Measurements from ENCODE around the gene TMEM117.
"Not testable (repeated sequence)": the region's sequence is repeated elsewhere in the genome, so short reads cannot be mapped to it uniquely, and the experiment has no call there.

Gene TMEM117

DNA sequence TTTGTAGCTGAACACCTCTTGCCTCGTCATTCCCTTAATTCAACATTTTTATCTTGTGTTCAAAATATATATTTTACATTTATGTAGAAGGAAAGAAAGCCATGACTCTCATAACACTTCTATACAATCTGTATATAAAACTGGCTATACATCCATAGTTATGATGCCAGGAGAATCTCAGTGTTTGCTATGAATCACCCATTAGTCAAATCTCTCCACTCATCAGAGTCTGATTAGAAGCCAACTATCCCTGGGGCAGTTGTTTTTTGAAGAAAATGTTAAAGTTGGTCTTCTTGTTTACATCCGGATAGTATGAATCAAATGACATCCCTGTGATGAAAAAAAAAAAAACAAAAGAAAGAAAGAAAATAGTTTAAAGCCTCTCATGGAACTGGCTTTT is 536.4 kb downstream of the TMEM117 start:
- Mint-ChIP-seq H3K4me1 (no peaks in the 10 kb centered on the region), H3K27me3 (no peaks in the 10 kb centered on the region), H3K27ac (no peak overlapping the region), H3K4me3 (no peak overlapping the region), H3K9me3 (no peaks in the 10 kb centered on the region)
- DNase-seq (no peak), ATAC-seq (no peak)

DNA sequence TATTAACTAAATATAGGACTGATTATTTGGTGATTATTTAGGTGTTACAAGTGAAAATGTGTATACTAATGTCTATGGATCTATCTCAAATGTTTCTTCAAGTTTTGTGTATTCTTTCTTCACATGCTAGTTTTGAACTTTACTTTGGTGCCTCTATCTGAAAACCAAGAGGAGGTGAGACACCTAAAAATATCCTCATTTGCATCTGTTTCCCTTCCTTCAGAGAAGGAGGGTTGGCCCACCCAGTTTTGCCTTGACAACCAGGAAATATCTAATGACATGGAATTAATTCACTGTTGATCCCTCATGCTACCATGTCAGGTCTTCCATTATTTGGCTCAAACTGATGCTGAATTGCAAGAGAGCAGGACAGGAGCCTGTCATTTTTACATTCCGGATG is 539.8 kb downstream of the TMEM117 start:
- no peaks in the 10 kb centered on the region for H3K9me3 Mint-ChIP-seq
- H3K4me1 Mint-ChIP-seq: no peaks in the 10 kb centered on the region
- no peak for DNase-seq
- no peaks in the 10 kb centered on the region for H3K27me3 Mint-ChIP-seq
- H3K4me3 Mint-ChIP-seq: no peak overlapping the region
- ATAC-seq: no peak
- H3K27ac Mint-ChIP-seq: no peak overlapping the region

DNA sequence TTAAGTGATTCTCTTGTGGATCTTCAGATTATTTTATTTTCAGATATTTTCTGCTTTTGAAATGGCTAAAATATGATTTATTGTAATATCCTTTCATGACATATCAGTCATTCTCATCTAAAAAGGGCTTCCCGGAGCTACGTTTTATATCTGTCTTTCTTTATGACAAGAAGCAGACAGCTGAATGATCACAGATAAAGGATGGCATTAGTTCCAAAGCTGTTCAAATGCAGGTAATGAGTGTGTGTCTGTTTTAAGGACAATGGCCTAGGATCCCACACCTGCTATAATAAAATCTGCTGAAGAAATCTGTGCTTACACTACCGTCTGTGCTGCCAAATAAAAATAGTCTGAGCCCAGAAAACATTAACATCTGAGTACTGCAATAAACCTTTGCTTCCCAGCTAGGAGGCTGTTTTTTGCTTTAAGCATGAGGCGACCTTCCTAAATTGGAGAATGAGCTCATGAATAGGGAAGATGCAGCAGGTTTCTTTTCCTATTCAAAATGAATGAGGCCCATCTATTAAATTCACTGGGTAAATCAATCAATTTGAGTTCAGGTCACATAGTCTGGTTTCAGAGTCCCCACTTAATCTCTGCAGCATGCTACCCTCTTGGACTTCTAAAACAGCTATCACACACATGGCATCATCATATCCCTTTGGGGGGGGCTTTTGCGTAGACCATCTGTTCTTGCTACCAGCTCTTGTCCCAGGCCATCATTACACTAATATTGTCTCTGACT is 541.7 kb downstream of the TMEM117 start:
- Mint-ChIP-seq H3K27me3 (no peaks in the 10 kb centered on the region), H3K27ac (no peak overlapping the region), H3K4me3 (no peak overlapping the region), H3K4me1 (no peaks in the 10 kb centered on the region), H3K9me3 (no peaks in the 10 kb centered on the region)
- DNase-seq (no peak), ATAC-seq (no peak)

DNA sequence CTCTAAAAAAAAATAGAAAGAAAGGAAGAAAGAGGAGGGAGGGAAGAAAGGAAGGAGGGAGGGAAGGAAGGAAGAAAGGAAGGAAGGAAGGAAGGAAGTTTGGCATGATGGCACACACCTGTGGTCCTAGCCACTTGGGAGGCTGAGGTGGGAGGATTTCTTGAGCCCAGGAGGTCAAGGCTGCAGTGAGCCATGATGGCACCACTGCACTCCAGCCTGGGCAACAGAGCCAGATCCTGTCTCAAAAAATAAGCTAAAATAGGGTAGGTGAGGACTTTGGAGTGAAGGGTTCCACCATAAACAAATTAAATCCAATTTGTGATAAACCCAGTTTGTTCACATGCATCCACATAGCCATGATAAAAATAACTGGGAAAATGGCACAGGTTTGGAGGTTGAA is 543.2 kb downstream of the TMEM117 start:
- not testable (repeated sequence) for H3K4me1 Mint-ChIP-seq, H3K27me3 Mint-ChIP-seq, H3K9me3 Mint-ChIP-seq, DNase-seq, ATAC-seq, H3K4me3 Mint-ChIP-seq
- H3K27ac Mint-ChIP-seq: peak overlapping the region in 1 of 2 donors; percentile 91

DNA sequence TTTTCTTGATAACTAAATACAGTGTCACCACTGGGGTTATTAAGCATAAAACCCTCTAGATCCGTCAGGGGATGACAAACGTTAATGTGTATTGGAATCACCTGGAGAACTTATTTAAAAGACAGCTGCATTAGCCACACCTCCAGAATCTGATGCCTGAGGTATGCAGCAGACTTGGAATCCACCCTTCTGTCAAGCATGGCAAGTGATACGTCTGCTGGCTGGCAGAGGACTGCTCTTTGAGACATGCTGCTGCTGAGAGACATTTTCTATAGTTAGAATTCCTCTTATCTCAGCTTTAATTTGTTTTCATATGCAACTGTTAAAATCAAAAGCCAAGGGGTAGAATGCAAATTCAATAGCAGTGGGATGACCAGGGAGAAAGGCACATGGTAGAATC is 544.0 kb downstream of the TMEM117 start:
- no peaks in the 10 kb centered on the region for H3K4me1 Mint-ChIP-seq
- ATAC-seq: no peak
- no peak overlapping the region for H3K27ac Mint-ChIP-seq

DNA sequence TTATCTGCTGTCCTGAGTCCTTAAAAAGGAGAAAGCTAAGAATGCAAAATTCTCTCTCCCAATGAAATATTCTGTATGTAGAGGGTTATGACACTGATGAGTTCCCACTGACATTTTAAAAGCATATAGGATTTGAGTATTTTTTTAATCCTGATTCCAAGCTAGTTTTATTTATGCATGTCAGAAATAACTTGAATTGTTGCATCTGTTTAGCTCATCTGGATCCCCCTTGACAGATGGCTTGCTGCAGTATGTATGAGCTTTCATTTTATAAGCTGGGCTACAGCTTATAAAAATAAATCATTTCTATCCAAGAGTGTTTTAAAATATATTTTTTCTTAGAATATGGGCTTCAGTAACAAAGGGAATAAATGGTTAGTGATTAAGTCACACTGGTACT is 545.0 kb downstream of the TMEM117 start:
- Mint-ChIP-seq H3K27me3 (no peaks in the 10 kb centered on the region), H3K27ac (no peak overlapping the region), H3K4me3 (no peak overlapping the region), H3K9me3 (no peaks in the 10 kb centered on the region), H3K4me1 (no peaks in the 10 kb centered on the region)
- ATAC-seq: no peak
- no peak for DNase-seq

More for the DNA sequence above, 544.0 kb downstream of the TMEM117 start:
- Mint-ChIP-seq H3K4me3 (no peak overlapping the region), H3K27me3 (no peaks in the 10 kb centered on the region), H3K9me3 (no peaks in the 10 kb centered on the region)
- no peak for DNase-seq

DNA sequence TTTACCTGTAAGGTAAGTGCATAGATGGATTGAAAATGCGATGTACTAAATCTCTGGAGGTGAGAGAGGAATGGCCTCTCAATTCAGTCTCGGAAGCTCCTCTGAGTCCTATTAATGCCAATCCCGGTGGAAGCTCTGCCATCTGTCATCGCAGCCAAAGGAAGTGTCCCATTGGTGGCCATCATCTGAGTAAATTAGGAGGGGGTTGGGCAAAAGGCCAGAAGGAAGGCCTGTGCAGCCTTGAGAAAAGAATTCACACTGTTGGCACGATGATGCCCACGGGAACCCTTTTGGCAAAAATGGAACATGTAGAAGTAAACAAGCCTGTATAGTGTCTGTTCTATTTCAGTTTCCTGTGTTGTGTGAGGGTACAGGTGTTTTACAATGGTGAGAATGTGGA is 545.5 kb downstream of the TMEM117 start:
- no peak overlapping the region for H3K27ac Mint-ChIP-seq
- no peak overlapping the region for H3K4me3 Mint-ChIP-seq
- H3K4me1 Mint-ChIP-seq: no peaks in the 10 kb centered on the region
- no peaks in the 10 kb centered on the region for H3K27me3 Mint-ChIP-seq
- ATAC-seq (no peak), DNase-seq (no peak)
- no peaks in the 10 kb centered on the region for H3K9me3 Mint-ChIP-seq

DNA sequence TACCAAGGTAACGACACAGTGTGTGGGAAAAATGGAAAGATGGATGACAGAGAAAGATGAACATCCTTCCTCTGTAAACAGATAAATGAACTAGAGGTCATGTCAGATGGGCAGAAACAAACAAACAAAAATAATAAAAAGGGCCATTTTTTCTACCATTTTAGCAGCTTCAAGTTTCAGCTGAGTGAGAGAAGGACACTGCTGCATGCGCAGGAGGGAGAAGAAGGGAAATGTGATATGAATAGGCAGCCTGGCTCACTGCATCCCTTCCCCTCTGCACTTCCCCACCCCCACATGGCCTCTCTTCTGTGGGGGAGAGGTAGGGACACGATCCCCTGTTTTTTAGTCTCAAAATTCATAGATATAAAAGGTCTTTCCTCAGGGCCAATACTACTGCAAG is 548.3 kb downstream of the TMEM117 start:
- Mint-ChIP-seq H3K9me3 (no peaks in the 10 kb centered on the region), H3K27ac (no peak overlapping the region), H3K4me3 (no peak overlapping the region), H3K27me3 (no peaks in the 10 kb centered on the region), H3K4me1 (no peaks in the 10 kb centered on the region)
- DNase-seq: no peak
- ATAC-seq: no peak

DNA sequence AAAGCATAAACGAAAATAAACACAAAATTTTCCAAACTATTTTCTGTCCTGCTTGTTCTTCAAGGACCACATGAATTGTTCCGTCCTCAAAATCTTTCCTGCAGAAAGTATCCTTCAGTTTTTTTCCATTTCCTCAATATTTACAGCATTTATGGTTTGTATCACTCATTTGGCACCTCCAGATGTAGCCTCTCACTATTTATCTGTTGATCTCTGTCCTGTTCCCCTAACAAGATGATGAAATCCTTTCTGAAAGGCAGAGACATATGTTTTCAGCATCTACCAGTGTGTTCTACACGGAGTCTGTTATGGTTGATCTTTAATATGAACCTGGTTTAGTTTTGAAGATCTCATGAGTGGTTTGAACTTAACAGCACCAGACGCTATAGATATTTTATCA is 550.1 kb downstream of the TMEM117 start:
- DNase-seq (no peak), ATAC-seq (no peak)
- Mint-ChIP-seq H3K9me3 (no peaks in the 10 kb centered on the region), H3K27ac (no peak overlapping the region), H3K4me1 (no peaks in the 10 kb centered on the region), H3K4me3 (no peak overlapping the region), H3K27me3 (no peaks in the 10 kb centered on the region)

DNA sequence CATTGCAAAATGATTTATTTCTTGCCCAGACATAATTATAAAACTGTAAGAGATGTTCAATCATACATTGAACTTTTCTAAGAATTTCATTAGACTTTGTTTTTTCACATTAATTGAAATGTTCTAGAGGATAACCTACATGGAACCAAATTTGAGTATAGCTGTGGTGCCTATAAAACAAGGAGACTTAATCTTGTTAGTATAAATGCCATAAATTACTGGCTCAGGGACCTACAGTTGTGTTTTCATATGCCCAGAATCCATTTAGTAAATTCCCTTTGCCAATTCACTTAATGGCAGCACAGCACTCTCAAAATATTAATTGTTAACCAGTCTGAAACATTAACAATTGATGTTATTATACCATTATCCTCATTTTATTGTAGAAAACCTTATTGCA is 551.7 kb downstream of the TMEM117 start:
- DNase-seq (no peak), ATAC-seq (no peak)
- H3K27me3 Mint-ChIP-seq: no peaks in the 10 kb centered on the region
- no peaks in the 10 kb centered on the region for H3K4me1 Mint-ChIP-seq
- no peaks in the 10 kb centered on the region for H3K9me3 Mint-ChIP-seq
- H3K27ac Mint-ChIP-seq: no peak overlapping the region
- H3K4me3 Mint-ChIP-seq: no peak overlapping the region

DNA sequence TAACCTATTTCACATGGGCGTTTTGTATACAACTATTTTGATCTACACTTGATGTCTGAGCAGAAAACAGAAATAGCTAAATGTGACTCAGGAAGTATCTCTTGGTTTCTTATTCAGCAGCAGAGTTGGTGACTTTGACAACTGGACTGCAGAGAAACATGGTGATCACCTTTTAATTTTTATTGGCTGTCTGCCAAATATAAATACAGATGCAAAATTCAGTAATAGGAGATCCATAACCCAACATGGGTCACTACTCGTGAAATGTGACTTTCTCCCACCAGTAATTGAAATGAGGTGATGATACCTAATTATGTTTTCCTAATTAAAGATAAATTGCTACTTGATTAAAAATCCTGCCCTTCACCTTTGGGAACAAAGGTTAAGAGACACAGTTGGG is 553.2 kb downstream of the TMEM117 start:
- H3K4me1 Mint-ChIP-seq: no peaks in the 10 kb centered on the region
- ATAC-seq (no peak), DNase-seq (no peak)
- no peaks in the 10 kb centered on the region for H3K9me3 Mint-ChIP-seq
- H3K27ac Mint-ChIP-seq: no peak overlapping the region
- H3K4me3 Mint-ChIP-seq: no peak overlapping the region
- no peaks in the 10 kb centered on the region for H3K27me3 Mint-ChIP-seq

DNA sequence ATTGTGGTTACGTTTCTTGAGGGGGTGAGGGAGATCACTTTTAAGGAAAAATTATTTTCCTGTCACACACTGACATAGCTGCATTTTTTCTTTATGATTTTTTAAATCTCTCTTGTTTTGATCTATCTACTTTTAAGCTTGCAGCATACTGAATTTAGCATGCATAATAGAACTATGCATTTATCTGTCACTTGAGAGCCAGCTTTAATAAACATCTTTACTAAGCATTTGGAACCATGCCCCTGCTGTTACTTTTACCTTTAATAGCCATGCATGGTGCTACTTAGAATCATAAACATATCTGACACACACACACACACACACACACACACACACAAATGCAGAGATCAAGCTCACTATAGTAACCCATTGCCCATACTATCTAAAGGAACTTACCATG is 554.0 kb downstream of the TMEM117 start:
- Mint-ChIP-seq H3K4me3 (no peak overlapping the region), H3K27me3 (no peaks in the 10 kb centered on the region), H3K27ac (no peak overlapping the region), H3K9me3 (no peaks in the 10 kb centered on the region), H3K4me1 (no peaks in the 10 kb centered on the region)
- DNase-seq (no peak), ATAC-seq (no peak)

DNA sequence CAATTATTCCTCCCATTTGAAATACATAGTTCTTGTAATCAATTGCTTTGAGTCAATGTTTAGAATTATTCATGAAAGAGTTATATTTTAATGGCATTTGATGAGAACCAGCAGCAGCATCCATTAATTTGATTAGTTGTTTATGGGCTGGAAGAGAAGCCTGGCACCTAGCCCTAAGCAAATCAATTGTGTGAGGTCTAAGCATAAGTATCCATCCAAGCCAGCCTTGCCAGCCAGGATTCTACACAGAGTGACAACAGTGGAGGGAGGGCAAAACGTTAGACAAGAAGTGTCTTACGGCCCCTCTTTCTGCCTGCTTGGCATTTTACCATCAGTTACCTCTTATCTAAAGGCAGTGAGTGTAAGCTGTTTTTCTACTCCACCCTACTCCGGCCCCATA is 561.8 kb downstream of the TMEM117 start:
- Mint-ChIP-seq H3K4me1 (no peaks in the 10 kb centered on the region), H3K4me3 (no peak overlapping the region), H3K9me3 (peaks cover 9% of the 10 kb centered on the region in 2 donors), H3K27ac (no peak overlapping the region), H3K27me3 (peaks cover 10% of the 10 kb centered on the region)
- DNase-seq: no peak
- ATAC-seq: no peak

DNA sequence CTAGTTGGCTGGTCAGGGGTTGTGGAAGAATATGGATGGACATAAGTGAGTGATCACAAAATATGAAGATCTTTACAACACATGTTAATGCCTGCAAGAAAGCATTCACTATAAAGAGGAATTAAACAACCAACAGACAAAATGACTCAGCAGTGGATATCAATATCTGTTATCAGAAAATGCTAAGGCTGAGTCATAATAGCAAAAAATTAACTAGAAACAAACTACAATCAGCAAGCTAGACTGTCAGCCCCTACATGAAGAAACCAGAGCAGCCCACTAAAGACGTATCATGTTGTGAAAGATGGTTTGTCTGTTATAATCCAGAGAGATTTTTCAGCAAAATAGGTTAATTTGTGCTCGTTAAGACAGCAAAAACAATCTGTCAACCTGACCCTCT is 567.3 kb downstream of the TMEM117 start:
- no peak overlapping the region for H3K27ac Mint-ChIP-seq
- H3K4me3 Mint-ChIP-seq: no peak overlapping the region
- no peaks in the 10 kb centered on the region for H3K4me1 Mint-ChIP-seq
- peaks cover 9 to 13% of the 10 kb centered on the region in 2 donors for H3K9me3 Mint-ChIP-seq
- ATAC-seq (no peak), DNase-seq (no peak)
- peaks cover 23% of the 10 kb centered on the region for H3K27me3 Mint-ChIP-seq

DNA sequence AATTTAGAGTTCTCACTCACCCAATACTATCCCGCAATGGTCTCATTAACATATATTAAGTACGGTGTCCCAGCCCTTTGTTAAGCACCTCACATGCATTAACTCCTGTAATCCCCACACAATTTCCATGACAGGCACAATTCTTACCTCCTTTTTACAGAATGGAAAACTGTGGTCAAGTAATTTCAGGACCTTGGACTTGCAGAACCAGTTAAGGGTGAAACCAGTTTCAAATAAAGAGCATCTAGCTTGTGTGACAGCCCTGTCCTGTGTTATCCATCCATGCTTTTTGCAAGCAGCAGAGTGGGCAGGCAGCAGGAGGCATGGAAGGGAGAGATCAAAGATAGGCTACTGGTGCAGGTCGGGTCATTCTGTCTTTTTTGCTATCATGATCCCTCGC is 569.4 kb downstream of the TMEM117 start:
- no peak for DNase-seq
- H3K4me1 Mint-ChIP-seq: no peaks in the 10 kb centered on the region
- no peak overlapping the region for H3K4me3 Mint-ChIP-seq
- H3K9me3 Mint-ChIP-seq: peaks cover 9 to 13% of the 10 kb centered on the region in 2 donors
- no peak for ATAC-seq
- H3K27me3 Mint-ChIP-seq: peaks cover 28% of the 10 kb centered on the region
- no peak overlapping the region for H3K27ac Mint-ChIP-seq

DNA sequence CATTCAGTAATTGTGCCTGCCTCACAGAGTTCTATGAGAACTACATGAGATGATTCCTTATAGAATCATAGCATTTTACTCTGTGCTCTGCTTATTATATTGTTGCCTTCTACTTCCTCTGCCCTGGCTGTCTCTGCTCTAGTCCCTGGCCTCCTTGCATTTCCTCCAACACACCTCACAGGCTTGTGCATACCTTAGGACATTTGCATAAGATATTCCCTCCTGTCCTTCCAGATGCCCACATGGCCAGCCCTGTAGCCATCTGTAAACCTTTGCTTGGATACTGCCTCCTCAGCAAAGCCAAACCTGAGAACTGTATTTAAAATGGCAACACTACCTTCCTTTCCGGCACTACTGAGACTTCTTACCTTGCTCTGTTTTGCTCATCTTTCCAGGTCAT is 586.7 kb downstream of the TMEM117 start:
- H3K27ac Mint-ChIP-seq: no peak overlapping the region
- no peaks in the 10 kb centered on the region for H3K9me3 Mint-ChIP-seq
- no peak overlapping the region for H3K4me3 Mint-ChIP-seq
- no peaks in the 10 kb centered on the region for H3K4me1 Mint-ChIP-seq
- no peak for ATAC-seq
- H3K27me3 Mint-ChIP-seq: peaks cover 7% of the 10 kb centered on the region
- DNase-seq: no peak

DNA sequence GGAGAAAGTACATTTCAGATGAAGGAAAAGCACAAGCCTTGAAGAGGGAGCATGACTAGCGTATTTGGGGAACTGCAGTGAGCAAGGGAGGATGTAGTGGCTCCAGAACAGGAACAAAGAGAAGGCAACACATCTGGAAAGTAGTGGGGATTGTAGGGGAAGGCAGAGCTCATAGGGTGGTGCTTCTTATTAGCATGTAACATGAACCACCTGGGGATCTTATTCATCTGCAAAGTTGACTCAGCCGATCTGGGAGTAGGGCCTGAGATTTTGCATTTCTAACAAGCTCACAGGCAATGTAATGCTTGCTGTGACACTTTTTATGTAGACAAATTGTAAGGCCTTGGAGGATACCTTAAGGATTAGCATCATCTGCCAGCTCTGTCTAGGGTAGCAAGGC is 592.9 kb downstream of the TMEM117 start:
- ATAC-seq (no peak), DNase-seq (no peak)
- Mint-ChIP-seq H3K27me3 (no peaks in the 10 kb centered on the region), H3K4me3 (no peak overlapping the region), H3K27ac (no peak overlapping the region), H3K9me3 (no peaks in the 10 kb centered on the region), H3K4me1 (no peaks in the 10 kb centered on the region)

Data from stimulated activated naive CD8-positive, alpha-beta T cell treated with anti-CD3 and anti-CD28 coated beads, Interleukin-15, amount 100 ng/mL, for 72 hours (primary cell).